Body of pancreas (tissue), 4 donors: Measurements from ENCODE around the gene SMYD4. TPM values are rescaled to one million over a fixed set of nuclear protein-coding genes. Genes with fewer than 3 reads are reported as not detected.

ENCODE experiments used
- ATAC-seq: fragments of 150-250 bp; one replicate; pipeline ENCODE4 v1.9.1; 2016
- DNase-seq, 4 donors: peaks; one replicate each; pipeline ENCODE4 v3.0.0-alpha.2; 2019
- H3K27ac ChIP-seq, 4 donors: fragments of 200-600 bp; sonication (generic); 1 replicate in 3 of 4; 2 replicates in 1 of 4; pipeline versions ENCODE4 v1.5.1 to v1.6.1; 2016 to 2019; ENCODE audit warnings: mild to moderate bottlenecking in 1 of 4, mixed read lengths in 1 of 4, moderate library complexity in 1 of 4
- H3K27me3 ChIP-seq, 2 donors: fragments of 200-600 bp; sonication (generic); one replicate each; pipeline ENCODE4 v1.6.0; 2016; ENCODE audit warnings: mild to moderate bottlenecking in 1 of 2
- H3K36me3 ChIP-seq, 2 donors: fragments of 200-600 bp; sonication (generic); replicated peaks in 1 of 2; 2 replicates each; pipeline ENCODE4 v1.5.1; 2016; ENCODE audit warnings: low read depth in 2 of 2; ENCODE audit not compliant: insufficient read depth in 1 of 2
- H3K4me1 ChIP-seq: fragments of 200-600 bp; sonication (generic); one replicate; pipeline ENCODE4 v1.6.0; 2016
- H3K4me3 ChIP-seq, 2 donors: fragments of 200-600 bp; sonication (generic); 1 replicate in 1 of 2; 2 replicates in 1 of 2; pipeline ENCODE4 v1.5.1; 2016 to 2019
- H3K9me3 ChIP-seq, 3 donors: fragments of 200-600 bp; sonication (generic); 1 replicate in 2 of 3; 2 replicates in 1 of 3; pipeline ENCODE4 v1.5.1; 2016
- POLR2A ChIP-seq, 3 donors: fragments of 450-650 bp; IDR thresholded peaks; one replicate each; pipeline ENCODE4 v1.6.1; 2016; ENCODE audit warnings: antibody characterized with exemption in 3 of 3, mild to moderate bottlenecking in 2 of 3
- WGBS, 2 donors: methylation state at CpG; one replicate each; pipeline ENCODE4 v1.1.5; 2017; 5-methylcytosine and 5-hydroxymethylcytosine counted together
- intact Hi-C: fragments of 100-400 bp; cut with DNase I; formaldehyde crosslinking; loops from one replicate; pipeline ENCODE4 v1.15.1; 2023
- total RNA-seq, 2 donors: library from RNA; depleted of rRNA; stranded (reverse); fragments of >200 nt; gene quantifications; one replicate each; pipeline ENCODE4 v1.1.0, GENCODE V29; 2016
- TF ChIP-seq, protein P1 (sequence below), 7 experiments: fragments of 450-650 bp in 4 of 7; fragments of 200-600 bp in 3 of 7; sonication (generic) in 3 of 7; IDR thresholded peaks; one replicate each; pipeline ENCODE4 v1.5.1; 2016 to 2019; ENCODE audit warnings: antibody characterized with exemption in 7 of 7

SMYD4 gene
- total RNA-seq, 2 donors from 2014 or later: 4.0 to 7.0 TPM

DNA sequence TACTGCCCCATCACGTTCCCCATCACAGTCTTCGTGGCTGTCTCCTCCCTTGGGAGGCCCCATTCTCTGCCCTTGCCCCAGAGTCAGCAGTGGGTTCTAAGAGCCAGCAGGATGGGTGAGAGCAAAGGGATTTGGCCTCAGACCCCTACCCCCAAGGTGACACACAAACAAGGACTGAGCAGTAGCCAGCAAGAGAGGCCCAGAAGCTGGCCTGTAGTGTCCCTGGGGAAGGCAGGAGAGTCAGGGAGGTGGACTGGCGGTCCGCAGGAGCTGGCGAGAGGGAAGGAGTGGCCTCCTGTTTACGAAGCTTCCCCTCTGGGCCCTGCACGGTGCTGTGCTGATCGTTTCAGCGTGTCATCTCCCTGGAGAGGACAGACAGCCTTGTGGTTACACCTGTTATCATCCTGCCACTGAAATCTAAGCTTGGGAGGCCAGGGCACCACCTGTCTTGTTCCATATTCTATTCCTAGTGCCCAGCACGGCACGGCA lies 96.8 kb downstream of the SMYD4 start:
- Histone ChIP-seq H3K27me3 (no peaks in the 10 kb centered on the region), H3K27ac (no peak overlapping the region), H3K9me3 (no peaks in the 10 kb centered on the region), H3K4me1 (peaks cover 5% of the 10 kb centered on the region), H3K36me3 (no peaks in the 10 kb centered on the region), H3K4me3 (no peak overlapping the region)
- WGBS, 2 donors: 82 to 86% methylated on average over 11 of the region's 11 CpGs
- TF ChIP-seq, protein P1, sequence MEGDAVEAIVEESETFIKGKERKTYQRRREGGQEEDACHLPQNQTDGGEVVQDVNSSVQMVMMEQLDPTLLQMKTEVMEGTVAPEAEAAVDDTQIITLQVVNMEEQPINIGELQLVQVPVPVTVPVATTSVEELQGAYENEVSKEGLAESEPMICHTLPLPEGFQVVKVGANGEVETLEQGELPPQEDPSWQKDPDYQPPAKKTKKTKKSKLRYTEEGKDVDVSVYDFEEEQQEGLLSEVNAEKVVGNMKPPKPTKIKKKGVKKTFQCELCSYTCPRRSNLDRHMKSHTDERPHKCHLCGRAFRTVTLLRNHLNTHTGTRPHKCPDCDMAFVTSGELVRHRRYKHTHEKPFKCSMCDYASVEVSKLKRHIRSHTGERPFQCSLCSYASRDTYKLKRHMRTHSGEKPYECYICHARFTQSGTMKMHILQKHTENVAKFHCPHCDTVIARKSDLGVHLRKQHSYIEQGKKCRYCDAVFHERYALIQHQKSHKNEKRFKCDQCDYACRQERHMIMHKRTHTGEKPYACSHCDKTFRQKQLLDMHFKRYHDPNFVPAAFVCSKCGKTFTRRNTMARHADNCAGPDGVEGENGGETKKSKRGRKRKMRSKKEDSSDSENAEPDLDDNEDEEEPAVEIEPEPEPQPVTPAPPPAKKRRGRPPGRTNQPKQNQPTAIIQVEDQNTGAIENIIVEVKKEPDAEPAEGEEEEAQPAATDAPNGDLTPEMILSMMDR (IDR thresholded peaks at IDR 0.05): no peak
- no peak for TF ChIP-seq POLR2A (IDR thresholded peaks at IDR 0.05)
- ATAC-seq (no peak), DNase-seq (no peak)
- intact Hi-C loops: no loop called here

- no peak overlapping the region for H3K4me3 ChIP-seq
- peaks cover 10% of the 10 kb centered on the region for H3K4me1 ChIP-seq
- no peak overlapping the region for H3K27ac ChIP-seq
- no peaks in the 10 kb centered on the region for H3K9me3 ChIP-seq
- no peaks in the 10 kb centered on the region for H3K36me3 ChIP-seq
- TF ChIP-seq, protein P1 (IDR thresholded peaks at IDR 0.05): no peak
- no peak for TF ChIP-seq POLR2A (IDR thresholded peaks at IDR 0.05)
- ATAC-seq: no peak
- WGBS, 2 donors: 89 to 93% methylated on average over 10 to 20 of the region's 22 CpGs
- no peaks in the 10 kb centered on the region for H3K27me3 ChIP-seq
- intact Hi-C loops: no loop called here
- DNase-seq: peak in 1 of 4 donors; percentile 10
These were observed 97.4 kb downstream of the SMYD4 start for GRCh38 chr17:1732241-1732832.

DNA sequence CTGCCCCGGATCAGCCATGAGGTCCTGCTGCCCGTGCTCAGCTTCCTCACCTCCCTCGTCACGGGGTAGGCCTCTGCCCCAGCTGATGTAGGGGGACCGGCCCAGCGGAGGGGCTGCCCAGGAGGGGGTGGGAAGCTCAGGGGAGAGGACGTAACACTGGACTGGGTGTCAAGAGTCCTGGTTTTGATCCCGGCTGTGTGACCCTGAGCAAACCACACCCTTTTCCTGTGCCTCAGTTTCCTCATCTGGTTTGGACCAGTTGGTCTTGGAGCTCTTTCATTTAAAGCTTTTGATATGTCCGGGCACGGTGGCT lies 98.6 kb downstream of the SMYD4 start:
- intact Hi-C loops: no loop called here
- no peak overlapping the region for H3K4me3 ChIP-seq
- no peak for ATAC-seq

DNA sequence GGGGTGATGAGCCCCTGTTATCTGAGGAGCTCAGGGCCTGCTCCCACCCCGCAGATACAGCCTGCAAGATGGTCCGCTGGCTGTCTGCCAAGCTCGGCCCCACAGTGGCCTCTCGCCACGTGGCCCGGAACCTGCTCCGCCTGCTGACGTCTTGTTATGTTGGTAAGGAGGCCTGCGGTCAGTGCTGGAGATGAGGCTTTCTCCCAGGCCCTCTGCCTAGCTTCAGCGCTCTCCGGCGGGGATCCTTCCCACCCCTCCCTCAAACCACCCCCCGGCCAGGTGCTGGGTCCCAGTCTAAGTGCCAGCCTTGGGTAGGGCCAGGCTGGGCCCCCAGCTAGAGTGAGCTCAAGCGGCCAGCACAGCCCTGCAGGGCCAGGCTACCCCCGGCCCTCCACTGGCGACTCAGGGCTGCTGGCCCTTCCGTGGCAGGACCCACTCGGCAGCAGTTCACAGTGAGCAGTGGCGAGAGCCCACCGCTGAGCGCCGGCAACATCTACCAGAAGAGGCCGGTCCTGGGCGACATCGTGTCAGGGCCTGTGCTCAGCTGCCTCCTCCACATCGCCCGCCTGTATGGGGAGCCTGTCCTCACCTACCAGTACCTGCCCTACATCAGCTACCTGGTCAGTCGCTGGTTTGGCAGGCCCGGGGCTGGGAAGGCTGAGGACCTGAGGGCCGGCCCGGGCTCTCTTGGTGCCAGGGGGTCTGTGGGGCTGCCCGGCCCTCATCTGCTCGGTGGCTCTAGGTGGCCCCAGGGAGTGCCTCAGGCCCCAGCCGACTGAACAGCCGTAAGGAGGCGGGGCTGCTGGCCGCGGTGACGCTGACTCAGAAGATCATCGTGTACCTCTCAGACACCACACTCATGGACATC lies 99.1 kb downstream of the SMYD4 start:
- Histone ChIP-seq H3K9me3 (no peaks in the 10 kb centered on the region), H3K4me1 (peaks cover 28% of the 10 kb centered on the region), H3K27me3 (no peaks in the 10 kb centered on the region), H3K4me3 (no peak overlapping the region), H3K27ac (peak overlapping the region in 3 of 4 donors; percentile 46 to 66 (median 48)), H3K36me3 (no peaks in the 10 kb centered on the region)
- WGBS, 2 donors: 76 to 97% methylated on average over 6 to 22 of the region's 40 CpGs
- DNase-seq (peak; percentile 49 to 66 (median 60)), ATAC-seq (peak; percentile 50)
- TF ChIP-seq, protein P1 (IDR thresholded peaks at IDR 0.05): no peak
- TF ChIP-seq POLR2A (IDR thresholded peaks at IDR 0.05): no peak
- intact Hi-C loops: no loop called here

More for the DNA sequence above, 98.6 kb downstream of the SMYD4 start:
- Histone ChIP-seq H3K4me1 (peaks cover 22% of the 10 kb centered on the region), H3K27ac (peak overlapping the region in 2 of 4 donors; percentile 46 to 66), H3K27me3 (no peaks in the 10 kb centered on the region), H3K9me3 (no peaks in the 10 kb centered on the region), H3K36me3 (no peaks in the 10 kb centered on the region)
- 90 to 100% methylated on average over 3 to 10 of the region's 10 CpGs for WGBS, 2 donors
- no peak for DNase-seq
- TF ChIP-seq, protein P1 (IDR thresholded peaks at IDR 0.05): no peak
- no peak for TF ChIP-seq POLR2A (IDR thresholded peaks at IDR 0.05)
